ENCODE data around the gene CAND2. TPM values are rescaled to one million over a fixed set of nuclear protein-coding genes. Genes with fewer than 3 reads are reported as not detected.

CAND2 gene
- total and polyA plus RNA-seq, 4 experiments from 2014 or later, result 1.9 to 2.3 (median 2.2) TPM

GRCh38 chr3:12859840-12860239, 63.4 kb downstream of the CAND2 start:
- intact Hi-C loops (cut with micrococcal nuclease), result no loop called here
- Mint-ChIP-seq H3K36me3 (no peaks in the 10 kb centered on the region), H3K4me3 (no peak overlapping the region), H3K9me3 (peaks cover 0 to 3% (median under 1%) of the 10 kb centered on the region in 8 donors), H3K27me3 (no peaks in the 10 kb centered on the region), H3K27ac (no peak overlapping the region), H3K4me1 (no peaks in the 10 kb centered on the region)
- no peaks in the 10 kb centered on the region for H3K36me3 ChIP-seq (ENCODE audit: insufficient read depth, low read length)
- peak in 1 of 5 donors; percentile 17 for DNase-seq
- POLR2A ChIA-PET (ENCODE audit: partially characterized antibody), result no interaction called here
- H3K4me3 ChIP-seq (ENCODE audit: low read length in 2 of 2), result no peak overlapping the region
- CTCF ChIA-PET (ENCODE audit: partially characterized antibody), result no interaction called here
- no peaks in the 10 kb centered on the region for H3K9me3 ChIP-seq (ENCODE audit: control insufficient read depth in 1 of 2, low read length in 2 of 2)
- no peaks in the 10 kb centered on the region for H3K27me3 ChIP-seq (ENCODE audit: insufficient read depth, low read length)
- no peak overlapping the region for H3K27ac ChIP-seq (ENCODE audit: low read depth, low read length)
- no peaks in the 10 kb centered on the region for H3K4me1 ChIP-seq (ENCODE audit: insufficient read depth, low read length)

- H3K4me1 ChIP-seq (ENCODE audit: insufficient read depth, low read length), result no peaks in the 10 kb centered on the region
- peak in 1 of 5 donors; percentile 14 for DNase-seq
- no peaks in the 10 kb centered on the region for H3K9me3 ChIP-seq (ENCODE audit: control insufficient read depth in 1 of 2, low read length in 2 of 2)
- no peaks in the 10 kb centered on the region for H3K27me3 ChIP-seq (ENCODE audit: insufficient read depth, low read length)
- Mint-ChIP-seq H3K4me3 (no peak overlapping the region), H3K9me3 (peaks cover 0 to 15% (median 7%) of the 10 kb centered on the region in 8 donors), H3K27me3 (no peaks in the 10 kb centered on the region), H3K4me1 (no peaks in the 10 kb centered on the region), H3K36me3 (no peaks in the 10 kb centered on the region), H3K27ac (no peak overlapping the region)
- CTCF ChIA-PET (ENCODE audit: partially characterized antibody), result interaction anchor here (1.1 to 1.3 kb wide), 2 partner anchors 10 to 21 kb away, joined by 3 read pairs; no protein-coding TSS in a partner anchor
- H3K36me3 ChIP-seq (ENCODE audit: insufficient read depth, low read length), result no peaks in the 10 kb centered on the region
- no peak overlapping the region for H3K27ac ChIP-seq (ENCODE audit: low read depth, low read length)
- H3K4me3 ChIP-seq (ENCODE audit: low read length in 2 of 2), result no peak overlapping the region
- POLR2A ChIA-PET (ENCODE audit: partially characterized antibody), result no interaction called here
- intact Hi-C loops (cut with micrococcal nuclease), result no loop called here
Observed at GRCh38 chr3:12861611-12862010, 65.1 kb downstream of the CAND2 start.

DNA sequence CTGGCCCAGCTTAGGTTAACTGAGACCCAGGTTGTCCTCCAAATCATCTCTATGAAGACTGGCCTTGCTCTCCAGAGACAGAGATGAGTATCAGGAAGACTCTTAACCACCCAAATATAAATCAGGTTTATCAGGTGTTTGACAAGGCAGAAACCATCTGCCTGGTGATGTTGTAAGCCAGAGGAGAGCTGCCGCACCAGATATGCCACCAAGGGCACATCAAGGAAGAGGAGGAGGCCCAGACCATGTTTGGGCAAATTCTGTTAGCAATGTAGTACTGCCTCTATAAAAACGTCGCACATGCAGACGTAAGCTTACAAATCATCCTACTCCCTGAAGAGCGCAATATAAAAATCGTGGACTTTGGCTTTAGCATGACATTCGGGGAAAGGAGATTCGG, 65.9 kb downstream of the CAND2 start:
- no peaks in the 10 kb centered on the region for H3K36me3 ChIP-seq (ENCODE audit: insufficient read depth, low read length)
- CTCF ChIA-PET (ENCODE audit: partially characterized antibody), result interaction anchor here (1.1 to 1.9 kb wide), 3 partner anchors 11 to 30 kb away, joined by 3 to 9 read pairs (median 3); no protein-coding TSS in a partner anchor
- no peak overlapping the region for H3K27ac ChIP-seq (ENCODE audit: low read depth, low read length)
- H3K9me3 ChIP-seq (ENCODE audit: control insufficient read depth in 1 of 2, low read length in 2 of 2), result no peaks in the 10 kb centered on the region
- Mint-ChIP-seq H3K9me3 (peaks cover 0 to 15% (median 7%) of the 10 kb centered on the region in 8 donors), H3K4me1 (no peaks in the 10 kb centered on the region), H3K4me3 (no peak overlapping the region), H3K36me3 (no peaks in the 10 kb centered on the region), H3K27me3 (no peaks in the 10 kb centered on the region), H3K27ac (no peak overlapping the region)
- no peak overlapping the region for H3K4me3 ChIP-seq (ENCODE audit: low read length in 2 of 2)
- POLR2A ChIA-PET (ENCODE audit: partially characterized antibody), result no interaction called here
- no peaks in the 10 kb centered on the region for H3K4me1 ChIP-seq (ENCODE audit: insufficient read depth, low read length)
- no peaks in the 10 kb centered on the region for H3K27me3 ChIP-seq (ENCODE audit: insufficient read depth, low read length)
- intact Hi-C loops (cut with micrococcal nuclease), result no loop called here
- no peak for DNase-seq

GRCh38 chr3:12865271-12865670, 68.8 kb downstream of the CAND2 start:
- H3K4me1 Mint-ChIP-seq, result peaks cover 6 to 16% (median 8%) of the 10 kb centered on the region in 4 donors
- H3K4me3 ChIP-seq (ENCODE audit: low read length in 2 of 2), result no peak overlapping the region
- peak overlapping the region in 1 of 7 donors; percentile 55 for H3K27ac Mint-ChIP-seq
- CTCF ChIA-PET (ENCODE audit: partially characterized antibody), result interaction anchor here (4.5 kb wide), 1 partner anchor 26 kb away, joined by 38 read pairs; no protein-coding TSS in a partner anchor
- H3K9me3 ChIP-seq (ENCODE audit: control insufficient read depth in 1 of 2, low read length in 2 of 2), result no peaks in the 10 kb centered on the region
- H3K9me3 Mint-ChIP-seq, result peaks cover 0 to 15% (median 7%) of the 10 kb centered on the region in 8 donors
- no peak overlapping the region for H3K27ac ChIP-seq (ENCODE audit: low read depth, low read length)
- H3K36me3 Mint-ChIP-seq, result no peaks in the 10 kb centered on the region
- H3K27me3 Mint-ChIP-seq, result peaks cover 9 to 11% of the 10 kb centered on the region in 2 donors
- POLR2A ChIA-PET (ENCODE audit: partially characterized antibody), result no interaction called here
- H3K4me1 ChIP-seq (ENCODE audit: insufficient read depth, low read length), result peaks cover 13% of the 10 kb centered on the region
- no peaks in the 10 kb centered on the region for H3K27me3 ChIP-seq (ENCODE audit: insufficient read depth, low read length)
- intact Hi-C loops (cut with micrococcal nuclease), result no loop called here
- no peak overlapping the region for H3K4me3 Mint-ChIP-seq
- DNase-seq, result no peak
- H3K36me3 ChIP-seq (ENCODE audit: insufficient read depth, low read length), result no peaks in the 10 kb centered on the region

DNA sequence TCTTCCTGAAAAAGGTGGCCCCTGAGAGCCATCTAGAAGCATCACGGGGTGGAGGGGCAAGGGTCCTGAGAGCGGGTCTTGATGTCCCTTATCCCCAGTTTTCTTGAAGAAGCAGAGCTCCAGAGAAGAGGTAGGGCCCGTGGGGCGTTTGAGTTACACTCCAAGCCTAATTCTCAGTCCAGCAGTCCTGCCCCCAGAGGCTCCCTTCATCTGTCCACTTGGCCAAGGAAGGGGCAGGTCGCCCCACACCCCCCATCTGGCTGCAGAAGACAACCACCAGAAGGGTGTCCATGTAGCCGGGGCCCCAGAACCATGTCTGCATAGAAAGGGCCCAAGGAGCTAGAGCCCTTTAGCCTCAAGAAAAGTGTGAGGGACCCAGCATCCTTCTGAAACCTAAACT, 70.4 kb downstream of the CAND2 start:
- peaks cover 13% of the 10 kb centered on the region for H3K4me1 ChIP-seq (ENCODE audit: insufficient read depth, low read length)
- intact Hi-C loops (cut with micrococcal nuclease), result no loop called here
- no peaks in the 10 kb centered on the region for H3K27me3 ChIP-seq (ENCODE audit: insufficient read depth, low read length)
- no peaks in the 10 kb centered on the region for H3K36me3 ChIP-seq (ENCODE audit: insufficient read depth, low read length)
- H3K4me1 Mint-ChIP-seq, result peaks cover 7 to 23% (median 11%) of the 10 kb centered on the region in 4 donors
- ChIA-PET CTCF (ENCODE audit: partially characterized antibody) (interaction anchor here (1.0 to 4.5 kb wide), 5 partner anchors 9 to 118 kb away, joined by 3 to 38 read pairs (median 8); no protein-coding TSS in a partner anchor), POLR2A (ENCODE audit: partially characterized antibody) (no interaction called here)
- H3K36me3 Mint-ChIP-seq, result no peaks in the 10 kb centered on the region
- H3K4me3 Mint-ChIP-seq, result no peak overlapping the region
- no peak overlapping the region for H3K4me3 ChIP-seq (ENCODE audit: low read length in 2 of 2)
- peaks cover 9 to 12% of the 10 kb centered on the region in 2 donors for H3K27me3 Mint-ChIP-seq
- no peak overlapping the region for H3K27ac ChIP-seq (ENCODE audit: low read depth, low read length)
- H3K9me3 Mint-ChIP-seq, result peaks cover 0 to 15% (median 7%) of the 10 kb centered on the region in 8 donors
- H3K27ac Mint-ChIP-seq, result no peak overlapping the region
- H3K9me3 ChIP-seq (ENCODE audit: control insufficient read depth in 1 of 2, low read length in 2 of 2), result no peaks in the 10 kb centered on the region
- DNase-seq, result no peak

GRCh38 chr3:12868039-12869034, 71.9 kb downstream of the CAND2 start:
- Histone ChIP-seq H3K4me3 (ENCODE audit: low read length in 2 of 2) (peak overlapping the region; percentile 22 to 36), H3K27me3 (ENCODE audit: insufficient read depth, low read length) (no peaks in the 10 kb centered on the region), H3K4me1 (ENCODE audit: insufficient read depth, low read length) (peaks cover 13% of the 10 kb centered on the region), H3K36me3 (ENCODE audit: insufficient read depth, low read length) (no peaks in the 10 kb centered on the region), H3K9me3 (ENCODE audit: control insufficient read depth in 1 of 2, low read length in 2 of 2) (no peaks in the 10 kb centered on the region), H3K27ac (ENCODE audit: low read depth, low read length) (no peak overlapping the region)
- peaks cover 7 to 23% (median 11%) of the 10 kb centered on the region in 4 donors for H3K4me1 Mint-ChIP-seq
- H3K4me3 Mint-ChIP-seq, result peak overlapping the region; percentile 72 to 92 (median 88)
- POLR2A ChIA-PET (ENCODE audit: partially characterized antibody), result no interaction called here
- intact Hi-C loops (cut with micrococcal nuclease), result loop anchor here (1.0 to 2.0 kb wide), 3 partner anchors 24 to 126 kb away; no protein-coding TSS in a partner anchor
- no peaks in the 10 kb centered on the region for H3K36me3 Mint-ChIP-seq
- CTCF ChIA-PET (ENCODE audit: partially characterized antibody), result interaction anchor here (0.7 to 4.5 kb wide), 13 partner anchors 9 to 779 kb away, joined by 3 to 38 read pairs (median 4); no protein-coding TSS in a partner anchor
- H3K9me3 Mint-ChIP-seq, result peaks cover 0 to 15% (median 7%) of the 10 kb centered on the region in 8 donors
- peak overlapping the region in 2 of 7 donors; percentile 10 to 19 for H3K27ac Mint-ChIP-seq
- H3K27me3 Mint-ChIP-seq, result peaks cover 9 to 15% of the 10 kb centered on the region in 2 donors
- DNase-seq, result peak; percentile 42 to 71 (median 56)
